Measurements from ENCODE around the gene AKT3.
"Not testable (repeated sequence)": the region's sequence is repeated elsewhere in the genome, so short reads cannot be mapped to it uniquely, and the experiment has no call there.

AKT3 gene

GRCh38 chr1:243837907-243838535 is 12.0 kb downstream of the AKT3 start:
- no peak for DNase-seq

- DNase-seq = no peak
Measured at GRCh38 chr1:243834130-243834529, 15.9 kb downstream of the AKT3 start.

GRCh38 chr1:243831463-243831862 is 18.6 kb downstream of the AKT3 start:
- no peak for DNase-seq

GRCh38 chr1:243827206-243827605 is 22.8 kb downstream of the AKT3 start:
- no peak for DNase-seq

GRCh38 chr1:243824907-243825306 is 25.1 kb downstream of the AKT3 start:
- DNase-seq = not testable (repeated sequence)

- no peak for DNase-seq
Measured at GRCh38 chr1:243821177-243821680, 28.8 kb downstream of the AKT3 start.

GRCh38 chr1:243819438-243819839 is 30.6 kb downstream of the AKT3 start:
- no peak for DNase-seq

GRCh38 chr1:243818978-243819377 is 31.1 kb downstream of the AKT3 start:
- DNase-seq = no peak

GRCh38 chr1:243814718-243815117 is 35.3 kb downstream of the AKT3 start:
- DNase-seq = no peak

GRCh38 chr1:243807346-243807745 is 42.7 kb downstream of the AKT3 start:
- DNase-seq = not testable (repeated sequence)

GRCh38 chr1:243806310-243806709 is 43.7 kb downstream of the AKT3 start:
- no peak for DNase-seq

GRCh38 chr1:243802736-243803135 is 47.3 kb downstream of the AKT3 start:
- no peak for DNase-seq

- no peak for DNase-seq
Measured at GRCh38 chr1:243801378-243801777, 48.7 kb downstream of the AKT3 start.

GRCh38 chr1:243799908-243800307 is 50.1 kb downstream of the AKT3 start:
- DNase-seq = no peak

- no peak for DNase-seq
Measured at GRCh38 chr1:243798726-243799125, 51.3 kb downstream of the AKT3 start.

- DNase-seq = no peak
Measured at GRCh38 chr1:243796016-243796415, 54.0 kb downstream of the AKT3 start.

GRCh38 chr1:243793298-243793697 is 56.7 kb downstream of the AKT3 start:
- DNase-seq = no peak

- no peak for DNase-seq
Measured at GRCh38 chr1:243792891-243793290, 57.2 kb downstream of the AKT3 start.

GRCh38 chr1:243792401-243792800 is 57.6 kb downstream of the AKT3 start:
- no peak for DNase-seq

GRCh38 chr1:243791586-243792267 is 58.3 kb downstream of the AKT3 start:
- DNase-seq = no peak

GRCh38 chr1:243790404-243790803 is 59.6 kb downstream of the AKT3 start:
- DNase-seq = no peak

GRCh38 chr1:243786531-243786930 is 63.5 kb downstream of the AKT3 start:
- no peak for DNase-seq

GRCh38 chr1:243784506-243784905 is 65.5 kb downstream of the AKT3 start:
- DNase-seq = no peak

- no peak for DNase-seq
Measured at GRCh38 chr1:243783714-243784113, 66.3 kb downstream of the AKT3 start.
